Gastrocnemius medialis (tissue), 4 donors: Measurements from ENCODE around the gene WNT8B. TPM values are rescaled to one million over a fixed set of nuclear protein-coding genes. Genes with fewer than 3 reads are reported as not detected.

Experiments
- ATAC-seq, 2 donors: fragments of 150-250 bp; one replicate each; pipeline ENCODE4 v1.9.1; 2016
- DNase-seq, 2 donors: peaks; one replicate each; pipeline ENCODE4 v3.0.0-alpha.2; 2019
- H3K27ac ChIP-seq, 4 donors: fragments of 200-600 bp; sonication (generic); 1 replicate in 1 of 4; 2 replicates in 3 of 4; pipeline ENCODE4 v1.5.1; 2016 to 2018; ENCODE audit warnings: mild to moderate bottlenecking in 2 of 4, moderate library complexity in 1 of 4
- H3K27me3 ChIP-seq, 3 donors: fragments of 200-600 bp; sonication (generic) in 2 of 3; 1 replicate in 1 of 3; 2 replicates in 2 of 3; pipeline versions ENCODE4 v1.5.1 to v1.6.0; 2016 to 2019; ENCODE audit warnings: mild to moderate bottlenecking in 1 of 3, moderate library complexity in 1 of 3
- H3K36me3 ChIP-seq, 2 donors: fragments of 200-600 bp; sonication (generic) in 1 of 2; one replicate each; pipeline ENCODE4 v1.5.1; 2017 to 2018
- H3K4me1 ChIP-seq, 2 donors: fragments of 200-600 bp; sonication (generic) in 1 of 2; one replicate each; pipeline ENCODE4 v1.5.1; 2016 to 2017; ENCODE audit warnings: mild to moderate bottlenecking in 2 of 2
- H3K4me3 ChIP-seq, 4 donors: fragments of 200-600 bp; sonication (generic) in 3 of 4; 1 replicate in 1 of 4; 2 replicates in 3 of 4; pipeline ENCODE4 v1.5.1; 2016 to 2019; ENCODE audit warnings: mild to moderate bottlenecking in 2 of 4
- H3K9me3 ChIP-seq, 3 donors: fragments of 200-600 bp; sonication (generic) in 2 of 3; 1 replicate in 1 of 3; 2 replicates in 2 of 3; pipeline ENCODE4 v1.5.1; 2016 to 2019
- CTCF ChIP-seq, 5 experiments: fragments of 450-650 bp in 3 of 5; fragments of 200-600 bp in 2 of 5; sonication (generic) in 2 of 5; IDR thresholded peaks in 4 of 5; conservative IDR thresholded peaks in 1 of 5; 1 replicate in 4 of 5; 2 replicates in 1 of 5; pipeline ENCODE4 v1.5.1; 2016 to 2019; ENCODE audit warnings: antibody characterized with exemption in 5 of 5, mild to moderate bottlenecking in 3 of 5, moderate library complexity in 3 of 5
- POLR2A ChIP-seq, 2 donors: fragments of 450-650 bp; IDR thresholded peaks; one replicate each; pipeline ENCODE4 v1.6.1; 2017; ENCODE audit warnings: antibody characterized with exemption in 2 of 2, mild to moderate bottlenecking in 2 of 2, moderate library complexity in 2 of 2
- in situ Hi-C, 4 donors: fragments of 200-750 bp; cut with MboI; loops; one replicate each; pipeline versions ENCODE4 v1.15.0 to v1.8.0; 2017; ENCODE audit warnings: low sequenced_read_pairs in 4 of 4
- intact Hi-C: fragments of 100-400 bp; cut with DNase I; formaldehyde crosslinking; loops from one replicate; pipeline ENCODE4 v1.15.1; 2023; ENCODE audit warnings: low total_unique reads
- total RNA-seq, 4 donors: library from RNA; depleted of rRNA; stranded (reverse); fragments of >200 nt; gene quantifications; one replicate each; pipeline versions ENCODE4 v1.1.0 to v1.2.3, GENCODE V29; 2016

WNT8B gene
- total RNA-seq, 4 donors from 2014 or later: not detected

DNA sequence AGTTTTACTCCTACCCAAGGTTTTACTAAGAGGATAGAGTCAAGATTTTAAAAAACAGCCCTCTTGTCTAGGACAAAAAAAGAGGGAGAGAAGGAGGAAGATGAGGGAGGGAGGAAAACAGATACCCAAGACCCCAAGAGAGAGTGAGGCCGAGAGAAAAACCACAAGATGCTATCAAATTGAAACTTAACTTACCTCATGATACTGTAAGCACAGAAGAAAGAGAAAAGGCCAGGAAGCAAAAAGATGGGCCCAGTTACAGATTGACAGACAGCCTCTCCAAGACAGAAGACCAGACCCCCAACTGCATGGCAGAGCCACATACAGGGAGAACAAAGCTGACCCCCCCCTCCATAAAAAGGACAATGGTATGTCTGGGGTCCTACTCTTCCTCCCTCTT, 45.5 kb downstream of the WNT8B start:
- H3K4me3 ChIP-seq: no peak overlapping the region
- TF ChIP-seq CTCF (IDR thresholded peaks at IDR 0.05 in 4 of 5, conservative IDR thresholded peaks at IDR 0.05 in 1 of 5) (no peak), POLR2A (IDR thresholded peaks at IDR 0.05) (no peak)
- peak in 1 of 2 donors; percentile 15 for ATAC-seq
- H3K36me3 ChIP-seq: peaks cover 0 to 23% of the 10 kb centered on the region in 2 donors
- no peaks in the 10 kb centered on the region for H3K4me1 ChIP-seq
- DNase-seq: no peak
- no peak overlapping the region for H3K27ac ChIP-seq
- H3K27me3 ChIP-seq: no peaks in the 10 kb centered on the region
- intact Hi-C loops: no loop called here
- in situ Hi-C loops: loop anchor here in 1 of 4 donors (25.0 kb wide), 1 partner anchor 171 kb away; the partner anchor contains the start of genes PKD2L1 and SCD
- no peaks in the 10 kb centered on the region for H3K9me3 ChIP-seq

DNA sequence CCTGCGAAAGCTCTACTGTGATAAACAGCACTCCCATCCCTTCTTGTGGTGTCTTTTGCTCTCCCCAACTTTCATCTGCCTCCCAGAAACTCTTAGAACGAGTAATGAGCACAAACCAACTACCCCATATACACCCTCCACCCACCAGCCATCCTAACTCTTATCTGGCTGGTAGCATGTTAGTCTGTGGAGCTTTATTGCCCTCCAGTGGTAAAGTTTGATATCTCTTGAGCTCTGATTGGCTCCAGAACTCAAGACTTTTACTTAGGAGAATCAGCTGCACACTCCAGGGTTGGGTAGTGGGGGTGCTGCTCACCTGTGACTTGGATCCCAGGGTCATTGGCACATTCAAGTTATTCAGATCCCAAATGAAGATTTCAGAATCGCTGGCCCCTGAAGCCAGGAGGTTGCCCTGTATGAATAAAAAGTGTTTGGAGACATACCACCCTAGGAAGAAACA, 45.9 kb downstream of the WNT8B start:
- TF ChIP-seq CTCF (IDR thresholded peaks at IDR 0.05 in 4 of 5, conservative IDR thresholded peaks at IDR 0.05 in 1 of 5) (peak; percentile 14 to 54 (median 37)), POLR2A (IDR thresholded peaks at IDR 0.05) (no peak)
- Histone ChIP-seq H3K4me3 (no peak overlapping the region), H3K27ac (no peak overlapping the region), H3K27me3 (no peaks in the 10 kb centered on the region), H3K9me3 (no peaks in the 10 kb centered on the region), H3K36me3 (peaks cover 0 to 23% of the 10 kb centered on the region in 2 donors), H3K4me1 (no peaks in the 10 kb centered on the region)
- intact Hi-C loops: no loop called here
- ATAC-seq (peak; percentile 53 to 55), DNase-seq (no peak)
- in situ Hi-C loops: loop anchor here in 1 of 4 donors (25.0 kb wide), 1 partner anchor 171 kb away; the partner anchor contains the start of genes PKD2L1 and SCD

- Histone ChIP-seq H3K27me3 (no peaks in the 10 kb centered on the region), H3K36me3 (peaks cover 0 to 23% of the 10 kb centered on the region in 2 donors), H3K4me1 (no peaks in the 10 kb centered on the region), H3K27ac (no peak overlapping the region), H3K9me3 (no peaks in the 10 kb centered on the region), H3K4me3 (no peak overlapping the region)
- in situ Hi-C loops (loop anchor here in 1 of 4 donors (25.0 kb wide), 1 partner anchor 172 kb away; the partner anchor contains the start of genes PKD2L1 and SCD), intact Hi-C loops (no loop called here)
- ATAC-seq (no peak), DNase-seq (no peak)
- TF ChIP-seq CTCF (IDR thresholded peaks at IDR 0.05 in 4 of 5, conservative IDR thresholded peaks at IDR 0.05 in 1 of 5): no peak
- TF ChIP-seq POLR2A (IDR thresholded peaks at IDR 0.05): no peak
Measured at GRCh38 chr10:100509241-100509840, 46.5 kb downstream of the WNT8B start.

DNA sequence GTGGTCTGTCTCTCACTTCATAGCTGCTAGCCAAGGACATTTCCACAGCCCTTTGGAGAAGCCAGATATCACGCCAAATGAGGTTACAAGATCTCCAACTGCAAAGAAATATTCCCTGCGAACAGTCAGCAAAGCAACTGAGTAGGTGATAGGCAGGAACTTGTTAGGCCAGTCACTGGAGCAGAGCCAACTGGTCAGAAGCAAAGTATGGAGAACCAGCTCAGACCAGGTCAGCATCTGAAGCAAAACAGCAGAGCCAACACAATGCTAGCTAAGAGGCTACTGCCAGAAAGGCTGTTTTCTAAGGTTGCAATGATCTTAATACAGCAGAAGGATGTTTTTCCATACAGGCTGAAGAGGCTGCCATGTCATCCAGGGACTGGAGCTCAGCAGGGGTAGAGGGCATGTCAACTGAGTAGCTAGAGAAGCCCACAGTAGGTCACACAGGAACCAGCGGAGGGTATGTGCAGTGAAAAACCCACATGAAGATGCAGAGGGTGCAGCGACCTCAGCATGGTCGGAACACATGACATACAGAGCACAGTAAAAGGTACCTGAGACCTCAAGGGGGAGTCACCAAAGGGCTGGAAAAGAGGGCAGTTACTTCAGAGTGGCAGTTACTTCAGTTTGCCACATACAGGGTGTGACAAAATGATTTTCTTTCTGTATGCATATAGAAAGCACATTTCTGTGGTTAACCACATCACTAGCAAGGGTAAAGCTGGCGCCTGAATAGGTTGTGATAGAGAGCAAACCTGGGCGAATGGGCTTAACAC, 47.9 kb downstream of the WNT8B start:
- DNase-seq: no peak
- no peaks in the 10 kb centered on the region for H3K27me3 ChIP-seq
- no peak for ATAC-seq
- TF ChIP-seq POLR2A (IDR thresholded peaks at IDR 0.05) (no peak), CTCF (IDR thresholded peaks at IDR 0.05 in 4 of 5, conservative IDR thresholded peaks at IDR 0.05 in 1 of 5) (no peak)
- H3K36me3 ChIP-seq: peaks cover 0 to 16% of the 10 kb centered on the region in 2 donors
- H3K4me1 ChIP-seq: peaks cover 0 to 1% of the 10 kb centered on the region in 2 donors
- no peaks in the 10 kb centered on the region for H3K9me3 ChIP-seq
- H3K27ac ChIP-seq: no peak overlapping the region
- in situ Hi-C loops: loop anchor here in 3 of 4 donors (10.0 to 25.0 kb wide), 2 partner anchors 166 to 173 kb away; partner anchors contain the start of genes SCD (in 3 of the 3) and PKD2L1 (in 1 of the 3)
- intact Hi-C loops: no loop called here
- no peak overlapping the region for H3K4me3 ChIP-seq
